Measurements from ENCODE around the gene HNRNPA1L2.
"Not testable (repeated sequence)": the region's sequence is repeated elsewhere in the genome, so short reads cannot be mapped to it uniquely, and the experiment has no call there.

HNRNPA1L2 gene

GRCh38 chr13:52646967-52647366 is 4.7 kb downstream of the HNRNPA1L2 start:
- no peak for DNase-seq (ENCODE audit: low spot score)

- no peak for DNase-seq (ENCODE audit: low spot score)
These were observed 8.5 kb downstream of the HNRNPA1L2 start for GRCh38 chr13:52650731-52651130.

- no peak for DNase-seq (ENCODE audit: low spot score)
These were observed 9.6 kb downstream of the HNRNPA1L2 start for GRCh38 chr13:52651897-52652195.

GRCh38 chr13:52652196-52652979 is 10.2 kb downstream of the HNRNPA1L2 start, which contains the start of gene SUGT1:
TSS of gene SUGT1 (plus strand) at chr13:52652836. CDS start at chr13:52652921, 85 bp downstream.
- DNase-seq (ENCODE audit: low spot score): peak; percentile 62

- peak; percentile 7 for DNase-seq (ENCODE audit: low spot score)
These were observed 10.7 kb downstream of the HNRNPA1L2 start for GRCh38 chr13:52652980-52653303.

GRCh38 chr13:52659340-52659739 is 17.1 kb downstream of the HNRNPA1L2 start:
- DNase-seq (ENCODE audit: low spot score): no peak

GRCh38 chr13:52664272-52664671 is 22.0 kb downstream of the HNRNPA1L2 start:
- DNase-seq (ENCODE audit: low spot score): no peak

GRCh38 chr13:52665325-52665724 is 23.1 kb downstream of the HNRNPA1L2 start:
- no peak for DNase-seq (ENCODE audit: low spot score)

- no peak for DNase-seq (ENCODE audit: low spot score)
These were observed 27.4 kb downstream of the HNRNPA1L2 start for GRCh38 chr13:52669677-52670076.

GRCh38 chr13:52670726-52671125 is 28.5 kb downstream of the HNRNPA1L2 start:
- DNase-seq (ENCODE audit: low spot score): no peak

GRCh38 chr13:52673465-52673864 is 31.2 kb downstream of the HNRNPA1L2 start:
- DNase-seq (ENCODE audit: low spot score): no peak

- no peak for DNase-seq (ENCODE audit: low spot score)
These were observed 35.6 kb downstream of the HNRNPA1L2 start for GRCh38 chr13:52677823-52678222.

- DNase-seq (ENCODE audit: low spot score): not testable (repeated sequence)
These were observed 43.6 kb downstream of the HNRNPA1L2 start for GRCh38 chr13:52685806-52686205.

- DNase-seq (ENCODE audit: low spot score): no peak
These were observed 44.1 kb downstream of the HNRNPA1L2 start for GRCh38 chr13:52686376-52686775.
